ENCODE data around the gene LPIN3.
"Not testable (repeated sequence)": the region's sequence is repeated elsewhere in the genome, so short reads cannot be mapped to it uniquely, and the experiment has no call there.

Gene LPIN3

GRCh38 chr20:41340327-41341055 lies at the start of gene LPIN3:
Gene LPIN3, plus strand, starts transcription at chr20:41340821. Its CDS starts 4,983 bp downstream, at chr20:41345804.
- DNase-seq: peak; percentile 23 to 28

GRCh38 chr20:41293269-41294037 lies 47.2 kb upstream of the LPIN3 start:
- no peak for DNase-seq

- no peak for DNase-seq
Observed at GRCh38 chr20:41299899-41300298, 40.7 kb upstream of the LPIN3 start.

GRCh38 chr20:41300383-41300782 lies 40.2 kb upstream of the LPIN3 start:
- no peak for DNase-seq

- no peak for DNase-seq
Observed at GRCh38 chr20:41300886-41301285, 39.7 kb upstream of the LPIN3 start.

- DNase-seq: no peak
Observed at GRCh38 chr20:41304002-41304401, 36.6 kb upstream of the LPIN3 start.

- DNase-seq: no peak
Observed at GRCh38 chr20:41304424-41305079, 36.1 kb upstream of the LPIN3 start.

- DNase-seq: no peak
Observed at GRCh38 chr20:41306061-41306727, 34.4 kb upstream of the LPIN3 start.

- no peak for DNase-seq
Observed at GRCh38 chr20:41307021-41307420, 33.6 kb upstream of the LPIN3 start.

- no peak for DNase-seq
Observed at GRCh38 chr20:41308290-41308711, 32.3 kb upstream of the LPIN3 start.

- no peak for DNase-seq
Observed at GRCh38 chr20:41308726-41309413, 31.8 kb upstream of the LPIN3 start.

GRCh38 chr20:41309817-41310216 lies 30.8 kb upstream of the LPIN3 start:
- DNase-seq: no peak

GRCh38 chr20:41312009-41312408 lies 28.6 kb upstream of the LPIN3 start:
- DNase-seq: not testable (repeated sequence)

- no peak for DNase-seq
Observed at GRCh38 chr20:41314386-41314785, 26.2 kb upstream of the LPIN3 start.

- DNase-seq: no peak
Observed at GRCh38 chr20:41316051-41316450, 24.6 kb upstream of the LPIN3 start.

GRCh38 chr20:41316602-41317545 lies 23.7 kb upstream of the LPIN3 start:
- DNase-seq: peak; percentile 69 to 72

- peak; percentile 90 to 93 for DNase-seq
Observed at GRCh38 chr20:41317546-41318270, 22.9 kb upstream of the LPIN3 start, which contains the start of gene ZHX3. Gene ZHX3, minus strand, starts transcription at chr20:41317731. Its CDS starts 112,815 bp downstream, at chr20:41204916.

- DNase-seq: no peak
Observed at GRCh38 chr20:41318271-41318649, 22.4 kb upstream of the LPIN3 start.

- DNase-seq: no peak
Observed at GRCh38 chr20:41320441-41320840, 20.2 kb upstream of the LPIN3 start.

GRCh38 chr20:41320976-41321375 lies 19.6 kb upstream of the LPIN3 start:
- DNase-seq: no peak

All from activated CD4-positive, alpha-beta T cell treated with anti-CD3 and anti-CD28 coated beads, Interleukin-2, amount 50 U/mL, for 4 hours (primary cell).